A673 (cell line): ENCODE data around the gene DNAAF5. TPM values are rescaled to one million over a fixed set of nuclear protein-coding genes. Genes with fewer than 3 reads are reported as not detected.

Experiments used
- Bru-seq: library from RNA; stranded (reverse); fragments of 400-500 nt; gene quantifications from one replicate; lab custom pipeline; 2021; lab: Mats Ljungman, UMichigan
- BruChase-seq, 2 experiments: library from RNA; stranded (reverse); fragments of 400-500 nt; gene quantifications; one replicate each; lab custom pipeline; 2021; lab: Mats Ljungman, UMichigan
- BruUV-seq: library from RNA; stranded (reverse); fragments of 400-500 nt; replicated peaks from 2 replicates; lab custom pipeline; 2021; lab: Mats Ljungman, UMichigan
- CTCF ChIA-PET: fragments of 300-600 bp; sonication (Branson Sonifier 250); formaldehyde crosslinking; loops from one replicate; lab custom pipeline; 2022; ENCODE audit warnings: antibody characterized with exemption; lab: Charles Lee
- POLR2A ChIA-PET: fragments of 300-600 bp; sonication (Branson Sonifier 250); formaldehyde crosslinking; loops from one replicate; lab custom pipeline; 2022; ENCODE audit warnings: antibody characterized with exemption; ENCODE audit not compliant: low non-redundant PET; lab: Charles Lee
- DNase-seq: peaks from one replicate; pipeline ENCODE4 v3.0.0-alpha.2; 2015; ENCODE audit warnings: low spot score
- H3K27ac ChIP-seq: fragments of 200-600 bp; sonication (generic); 2 replicates; pipeline ENCODE4 v1.5.1; 2016; ENCODE audit warnings: mixed run types, low read depth, mild to moderate bottlenecking, mixed read lengths, antibody characterized with exemption, low read length; ENCODE audit not compliant: poor library complexity, severe bottlenecking
- H3K27me3 ChIP-seq: fragments of 200-600 bp; sonication (generic); replicated peaks from 2 replicates; pipeline ENCODE4 v1.6.1; 2017; ENCODE audit warnings: mixed run types, low read depth, mild to moderate bottlenecking, mixed read lengths, antibody characterized with exemption, low read length; ENCODE audit not compliant: insufficient read depth, poor library complexity
- H3K36me3 ChIP-seq: fragments of 200-600 bp; sonication (generic); 2 replicates; pipeline ENCODE4 v1.6.1; 2016; ENCODE audit warnings: mixed run types, mild to moderate bottlenecking, mixed read lengths, antibody characterized with exemption, low read length; ENCODE audit not compliant: insufficient read depth, poor library complexity, severe bottlenecking
- H3K4me1 ChIP-seq: fragments of 200-600 bp; sonication (generic); 2 replicates; pipeline ENCODE4 v1.6.1; 2017; ENCODE audit warnings: mixed run types, mild to moderate bottlenecking, mixed read lengths, antibody characterized with exemption, low read length; ENCODE audit not compliant: insufficient read depth, poor library complexity, severe bottlenecking
- H3K4me3 ChIP-seq: fragments of 200-600 bp; sonication (generic); 2 replicates; pipeline ENCODE4 v1.5.1; 2016; ENCODE audit warnings: low read depth, mixed run types, mild to moderate bottlenecking, mixed read lengths, low read length; ENCODE audit not compliant: poor library complexity, severe bottlenecking
- H3K9me3 ChIP-seq: fragments of 200-600 bp; sonication (generic); 2 replicates; pipeline ENCODE4 v1.6.1; 2016; ENCODE audit warnings: mixed run types, low read depth, mild to moderate bottlenecking, mixed read lengths, antibody characterized with exemption, low read length; ENCODE audit not compliant: poor library complexity, severe bottlenecking
- CTCF ChIP-seq: fragments of 300-800, 200-600 bp; sonication (generic); conservative IDR thresholded peaks from 2 replicates; pipeline ENCODE4 v1.5.1; 2017; ENCODE audit warnings: low read depth, mild to moderate bottlenecking, antibody characterized with exemption, low read length, moderate library complexity, mixed read lengths
- EZH2 ChIP-seq: fragments of 200-600 bp; sonication (generic); IDR thresholded peaks from 2 replicates; pipeline ENCODE4 v1.6.1; 2017; ENCODE audit warnings: borderline replicate concordance, low read depth, mild to moderate bottlenecking, mixed read lengths, antibody characterized with exemption, low read length; ENCODE audit not compliant: poor library complexity, severe bottlenecking
- intact Hi-C: fragments of 100-400 bp; cut with micrococcal nuclease; formaldehyde crosslinking; loops from one replicate; pipeline ENCODE4 v1.10.0; 2022; ENCODE audit not compliant: unreplicated experiment
- long read RNA-seq: library from polyadenylated mRNA; stranded (forward); transcript quantifications from one replicate; pipeline ENCODE4 v2.0.0, GENCODE V29; 2022
- total RNA-seq: library from RNA; stranded (reverse); gene quantifications from 2 replicates; pipeline ENCODE4 v1.2.3, GENCODE V29; 2021

Gene DNAAF5
- total RNA-seq (74.4 and 78.1 TPM in 2 replicates), Bru-seq, nascent RNA (percentile 76 among the genes with signal in this experiment), BruChase-seq, experiment 1, labeled RNA remaining after a 2-hour chase (percentile 85 among the genes with signal in this experiment), BruChase-seq, experiment 2, labeled RNA remaining after a 6-hour chase (percentile 84 among the genes with signal in this experiment)
- long read RNA-seq, transcript DNAAF5-201 (13 exons, 3,410 nt), result major isoform, 123 of 247 reads
- long read RNA-seq, transcript DNAAF5-202 (6 exons, 1,907 nt), result minor isoform, 22 of 247 reads
- long read RNA-seq, partial matches to known transcripts, result 45 of 247 reads
- long read RNA-seq, other reads (novel, unspliced or antisense), result 56 of 247 reads

GRCh38 chr7:726084-726853 lies at the start of gene DNAAF5:
DNAAF5 (plus strand) TSS chr7:726699; CDS start chr7:726721, 22 bp downstream.
- peak; percentile 96 for DNase-seq
- peaks cover 8% of the 10 kb centered on the region for H3K4me1 ChIP-seq
- H3K27ac ChIP-seq, result peak within 1 kb of the TSS; percentile 83
- ChIA-PET CTCF (no interaction called here), POLR2A (no interaction called here)
- peak within 1 kb of the TSS; percentile 84 for H3K4me3 ChIP-seq
- no peaks in the 10 kb centered on the region for H3K27me3 ChIP-seq
- intact Hi-C loops, result no loop called here
- peaks cover 16% of the 10 kb centered on the region for H3K36me3 ChIP-seq
- TSS peak; percentile 74 for BruUV-seq
- TF ChIP-seq EZH2 (no peak), CTCF (no peak)
- H3K9me3 ChIP-seq, result no peaks in the 10 kb centered on the region

DNA sequence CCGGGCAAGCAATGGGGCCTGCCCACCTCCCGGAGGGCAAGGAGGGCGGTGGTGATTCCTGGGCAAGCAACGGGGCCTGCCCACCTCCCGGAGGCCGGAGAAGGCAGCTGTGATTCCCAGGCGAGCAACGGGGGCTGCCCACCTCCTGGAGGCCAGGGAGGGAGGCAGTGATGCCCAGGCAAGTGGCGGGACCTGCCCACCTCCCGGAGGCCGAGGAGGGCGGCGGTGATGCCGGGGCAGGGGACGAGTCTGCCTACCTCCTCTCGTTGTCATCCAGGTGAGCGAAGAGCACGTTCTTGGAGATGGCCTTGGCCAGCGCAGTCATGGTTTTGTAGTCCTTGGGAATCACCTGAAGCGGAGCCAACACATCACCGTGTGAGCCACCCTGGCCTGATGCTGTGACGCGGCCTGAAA lies 49.5 kb upstream of the DNAAF5 start:
- intact Hi-C loops, result no loop called here
- CTCF ChIA-PET, result no interaction called here
- H3K9me3 ChIP-seq, result no peaks in the 10 kb centered on the region
- H3K36me3 ChIP-seq, result no peaks in the 10 kb centered on the region
- no peak overlapping the region for H3K27ac ChIP-seq
- H3K4me1 ChIP-seq, result no peaks in the 10 kb centered on the region
- no TSS peak for BruUV-seq
- no peak for TF ChIP-seq EZH2
- TF ChIP-seq CTCF, result no peak
- no peaks in the 10 kb centered on the region for H3K27me3 ChIP-seq
- POLR2A ChIA-PET, result no interaction called here
- no peak overlapping the region for H3K4me3 ChIP-seq
- DNase-seq, result no peak

GRCh38 chr7:680411-681127 lies 45.9 kb upstream of the DNAAF5 start:
- TF ChIP-seq EZH2 (no peak), CTCF (no peak)
- Histone ChIP-seq H3K27ac (no peak overlapping the region), H3K36me3 (no peaks in the 10 kb centered on the region), H3K4me1 (no peaks in the 10 kb centered on the region), H3K27me3 (no peaks in the 10 kb centered on the region), H3K9me3 (peaks cover 11% of the 10 kb centered on the region), H3K4me3 (no peak overlapping the region)
- DNase-seq, result no peak
- intact Hi-C loops, result no loop called here
- POLR2A ChIA-PET, result no interaction called here
- BruUV-seq, result no TSS peak
- CTCF ChIA-PET, result no interaction called here
